Tibial nerve (tissue), 4 donors: Measurements from ENCODE around the gene HDAC3.

ENCODE experiments used
- EP300 ChIP-seq, 2 donors: sonication (generic); formaldehyde crosslinking; IDR thresholded peaks; one replicate each; pipeline ENCODE4 v1.6.1; 2017; ENCODE audit warnings: antibody characterized with exemption in 2 of 2, mild to moderate bottlenecking in 1 of 2
- POLR2A ChIP-seq, 2 donors: fragments of 450-650 bp; IDR thresholded peaks; one replicate each; pipeline ENCODE4 v1.6.1; 2017; ENCODE audit warnings: antibody characterized with exemption in 2 of 2, mild to moderate bottlenecking in 2 of 2, moderate library complexity in 2 of 2
- TF ChIP-seq, protein P1 (sequence below), 5 experiments: fragments of 200-600 bp in 3 of 5; fragments of 450-650 bp in 2 of 5; sonication (generic) in 3 of 5; IDR thresholded peaks; one replicate each; pipeline ENCODE4 v1.5.1; 2016 to 2019; ENCODE audit warnings: antibody characterized with exemption in 5 of 5, mild to moderate bottlenecking in 3 of 5, moderate library complexity in 2 of 5

DNA sequence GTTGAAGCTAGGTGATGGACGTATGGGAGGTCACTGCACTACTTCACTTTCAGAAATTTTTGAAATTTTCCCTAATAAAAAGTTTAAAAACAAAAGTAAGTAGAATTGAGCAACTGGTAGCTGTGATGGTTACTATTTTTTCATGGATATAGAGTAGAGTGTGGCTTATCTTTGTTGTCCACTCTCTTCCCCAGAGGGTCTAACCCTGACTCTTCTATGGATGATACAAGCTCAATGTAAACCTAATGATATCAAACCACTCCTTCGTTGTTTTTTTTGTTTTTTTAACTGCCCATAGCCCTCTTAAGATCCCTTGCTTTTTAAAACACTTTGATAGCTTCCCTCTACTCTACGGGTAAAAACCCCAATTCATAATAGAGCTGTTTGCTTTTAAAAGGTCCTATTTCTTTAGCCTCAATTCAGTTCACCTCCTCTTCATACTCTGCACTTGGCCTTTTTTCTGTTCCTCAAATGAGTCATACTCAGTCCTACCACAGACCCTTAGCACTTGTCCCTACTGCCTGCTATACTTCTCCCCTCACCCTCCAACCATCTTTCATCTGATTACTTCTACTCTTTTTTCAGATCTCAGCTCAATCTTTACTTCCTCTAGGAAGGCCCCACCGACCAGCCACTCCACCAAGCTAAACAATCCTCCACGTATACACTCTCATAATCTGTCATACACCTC, 2.6 kb downstream of the HDAC3 start:
- TF ChIP-seq, protein P1, sequence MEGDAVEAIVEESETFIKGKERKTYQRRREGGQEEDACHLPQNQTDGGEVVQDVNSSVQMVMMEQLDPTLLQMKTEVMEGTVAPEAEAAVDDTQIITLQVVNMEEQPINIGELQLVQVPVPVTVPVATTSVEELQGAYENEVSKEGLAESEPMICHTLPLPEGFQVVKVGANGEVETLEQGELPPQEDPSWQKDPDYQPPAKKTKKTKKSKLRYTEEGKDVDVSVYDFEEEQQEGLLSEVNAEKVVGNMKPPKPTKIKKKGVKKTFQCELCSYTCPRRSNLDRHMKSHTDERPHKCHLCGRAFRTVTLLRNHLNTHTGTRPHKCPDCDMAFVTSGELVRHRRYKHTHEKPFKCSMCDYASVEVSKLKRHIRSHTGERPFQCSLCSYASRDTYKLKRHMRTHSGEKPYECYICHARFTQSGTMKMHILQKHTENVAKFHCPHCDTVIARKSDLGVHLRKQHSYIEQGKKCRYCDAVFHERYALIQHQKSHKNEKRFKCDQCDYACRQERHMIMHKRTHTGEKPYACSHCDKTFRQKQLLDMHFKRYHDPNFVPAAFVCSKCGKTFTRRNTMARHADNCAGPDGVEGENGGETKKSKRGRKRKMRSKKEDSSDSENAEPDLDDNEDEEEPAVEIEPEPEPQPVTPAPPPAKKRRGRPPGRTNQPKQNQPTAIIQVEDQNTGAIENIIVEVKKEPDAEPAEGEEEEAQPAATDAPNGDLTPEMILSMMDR (IDR thresholded peaks at IDR 0.05): no peak
- TF ChIP-seq POLR2A (IDR thresholded peaks at IDR 0.05) (no peak), EP300 (IDR thresholded peaks at IDR 0.05) (no peak)
